LHCN-M2 (cell line): ENCODE measurements around the gene HSPA4. TPM values are rescaled to one million over a fixed set of nuclear protein-coding genes. Genes with fewer than 3 reads are reported as not detected.
A peak's percentile ranks its signal among the peaks of the same experiment; 100 is the strongest.
"Not testable (repeated sequence)": the region's sequence is repeated elsewhere in the genome, so short reads cannot be mapped to it uniquely, and the experiment has no call there.

Experiments
- DNase-seq: peaks from one replicate; pipeline ENCODE4 v3.0.0-alpha.2; 2012; ENCODE audit warnings: low read depth
- total RNA-seq: library from RNA; depleted of rRNA; stranded (reverse); fragments of >200 nt; gene quantifications from 2 replicates; pipeline ENCODE4 v1.2.3, GENCODE V29; 2014

The HSPA4 gene
- total RNA-seq, 1 experiment from 2014 or later: 153 TPM

- DNase-seq: no peak
Observed at GRCh38 chr5:133050521-133050920, 1.3 kb upstream of the HSPA4 start.

DNA sequence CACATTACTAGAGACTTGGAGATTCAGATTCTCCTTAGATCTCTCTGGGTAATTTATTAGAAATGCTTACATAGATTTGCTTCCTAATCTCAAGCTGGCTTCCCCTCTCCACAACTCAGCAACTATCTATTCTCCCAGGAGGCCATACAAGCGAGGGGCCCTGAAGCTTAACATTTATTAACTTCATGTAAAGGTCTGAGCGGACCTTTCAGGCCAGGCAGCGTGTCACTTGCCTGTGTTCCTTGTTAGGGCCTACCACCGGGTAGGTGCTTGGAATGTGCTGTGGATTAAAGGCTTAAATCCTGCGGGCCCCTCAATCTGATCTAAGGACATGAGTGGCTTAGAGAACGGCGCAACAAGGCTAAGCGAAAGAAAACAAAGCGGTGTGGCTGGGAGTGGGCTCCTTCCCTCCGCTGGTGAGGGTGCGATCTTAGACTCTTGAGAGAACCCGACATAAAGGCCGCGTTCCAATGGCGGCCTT, 712 bp upstream of the HSPA4 start:
- DNase-seq: no peak

DNA sequence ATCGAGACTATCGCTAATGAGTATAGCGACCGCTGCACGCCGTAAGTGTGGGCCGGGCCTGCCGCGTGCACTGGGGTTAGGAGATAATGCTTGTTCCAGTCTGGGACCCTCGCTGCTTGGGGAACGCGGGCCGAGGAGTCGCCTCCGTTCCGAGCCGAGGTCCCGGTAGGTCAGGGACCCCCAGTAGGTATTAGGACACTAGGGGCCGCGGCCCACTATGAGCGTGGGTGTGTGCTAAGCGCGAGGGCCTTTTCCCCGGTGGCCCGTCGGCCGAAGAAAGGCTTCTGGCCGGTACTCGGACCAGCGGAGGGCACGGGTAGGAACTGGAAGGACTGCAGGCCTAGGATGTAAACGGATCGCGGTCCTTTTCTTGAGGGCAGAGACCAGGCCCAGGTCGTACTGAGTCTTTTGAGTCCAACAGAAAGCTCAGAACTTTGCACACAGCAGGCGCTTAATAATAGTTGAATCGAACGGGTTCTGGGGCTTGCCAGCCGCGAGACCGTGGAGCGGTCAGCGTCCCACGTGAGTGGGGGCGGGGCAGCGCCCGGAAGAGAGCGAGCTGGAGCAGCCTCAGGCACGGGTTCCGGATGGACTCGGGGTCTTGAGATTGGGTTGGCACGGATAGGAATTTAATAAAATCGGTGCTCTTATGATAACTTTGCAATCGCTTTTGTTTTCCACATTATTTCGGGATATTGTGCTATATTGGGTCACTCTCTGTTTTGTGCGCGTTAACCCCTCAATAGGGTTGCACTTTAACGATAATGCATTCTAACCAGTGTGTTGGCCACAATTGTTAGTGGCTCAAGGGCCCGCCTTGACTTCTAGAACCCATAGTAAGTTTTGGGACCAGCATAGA, 733 bp downstream of the HSPA4 start:
- peak; percentile 60 for DNase-seq

- no peak for DNase-seq
Observed at GRCh38 chr5:133053448-133053847, 1.6 kb downstream of the HSPA4 start.

DNA sequence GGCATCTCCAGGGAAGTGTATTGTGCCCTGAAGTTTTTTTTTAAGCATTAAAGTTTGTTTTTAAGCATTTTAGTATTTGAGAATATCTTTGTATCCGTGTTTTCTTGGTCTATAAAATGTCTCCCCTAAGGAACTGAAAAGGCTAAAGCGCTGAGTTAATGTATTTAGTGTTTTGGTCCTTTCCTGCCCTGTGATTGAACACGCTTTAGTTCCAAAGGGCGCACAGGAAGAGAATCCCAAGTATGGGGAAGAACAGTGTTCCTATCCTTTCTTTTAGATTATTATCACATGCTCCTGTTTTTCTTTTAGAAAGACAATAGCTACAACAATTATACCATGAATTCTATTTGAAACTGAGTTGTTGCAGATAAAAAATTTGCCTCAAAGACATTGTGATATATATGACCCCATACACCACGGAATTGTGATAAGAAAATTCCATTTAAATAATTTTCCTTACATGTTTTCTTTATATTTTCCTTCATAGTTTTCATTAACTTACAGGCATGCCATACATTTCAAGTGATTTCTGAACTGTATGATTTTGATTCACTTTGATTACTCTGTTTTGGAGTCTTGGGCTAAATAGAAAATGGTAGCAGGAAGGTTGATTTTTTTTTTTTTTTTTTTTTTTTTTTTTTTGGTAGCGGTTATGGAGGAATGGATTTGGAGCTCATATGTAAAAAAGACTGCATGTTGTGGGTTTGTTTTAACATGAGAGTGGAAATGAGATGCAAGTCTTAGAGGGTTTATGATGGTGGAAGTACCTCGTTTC, 3.1 kb downstream of the HSPA4 start:
- no peak for DNase-seq

DNA sequence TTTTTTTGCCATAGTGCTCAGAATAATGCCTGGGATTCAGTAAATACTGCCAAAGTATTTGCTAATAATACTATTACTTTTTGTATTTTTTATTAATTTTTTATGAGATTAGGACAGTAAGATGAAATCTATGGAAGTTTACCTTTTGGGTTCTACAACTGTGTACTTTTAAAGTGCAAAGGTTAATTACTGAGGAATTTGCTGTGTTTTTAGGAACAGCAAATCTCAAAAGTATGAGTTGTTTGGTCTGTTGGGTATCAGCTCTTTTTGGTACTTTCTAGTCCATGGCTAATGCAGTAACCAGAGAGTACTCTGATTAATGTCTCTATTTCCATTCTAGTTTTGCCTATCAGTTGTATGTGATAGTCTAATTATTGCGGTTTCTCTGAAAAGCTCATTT, 5.1 kb downstream of the HSPA4 start:
- no peak for DNase-seq

GRCh38 chr5:133059621-133060020, 7.8 kb downstream of the HSPA4 start:
- no peak for DNase-seq

- DNase-seq: no peak
Observed at GRCh38 chr5:133062276-133062675, 10.5 kb downstream of the HSPA4 start.

GRCh38 chr5:133063965-133064364, 12.2 kb downstream of the HSPA4 start:
- DNase-seq: no peak

DNA sequence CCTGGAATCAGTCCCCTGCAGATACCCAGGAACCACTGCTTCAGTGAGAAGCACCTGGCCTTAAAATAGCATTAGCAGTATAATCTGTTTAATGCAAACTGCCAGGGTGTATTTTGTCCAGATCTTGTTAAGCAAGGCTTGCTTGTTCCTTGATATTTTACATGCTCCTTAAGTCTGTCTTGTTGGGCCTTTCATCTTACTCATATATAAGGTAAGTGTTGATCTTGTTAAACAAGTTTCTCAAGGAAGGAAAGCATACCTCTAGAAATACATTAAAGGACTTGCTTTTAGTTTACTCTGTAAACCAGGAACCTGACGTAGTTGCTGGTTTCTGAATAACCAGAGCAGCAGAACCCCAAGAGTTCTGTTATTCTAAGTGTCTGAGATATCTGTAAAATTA, 13.7 kb downstream of the HSPA4 start:
- DNase-seq: no peak

DNA sequence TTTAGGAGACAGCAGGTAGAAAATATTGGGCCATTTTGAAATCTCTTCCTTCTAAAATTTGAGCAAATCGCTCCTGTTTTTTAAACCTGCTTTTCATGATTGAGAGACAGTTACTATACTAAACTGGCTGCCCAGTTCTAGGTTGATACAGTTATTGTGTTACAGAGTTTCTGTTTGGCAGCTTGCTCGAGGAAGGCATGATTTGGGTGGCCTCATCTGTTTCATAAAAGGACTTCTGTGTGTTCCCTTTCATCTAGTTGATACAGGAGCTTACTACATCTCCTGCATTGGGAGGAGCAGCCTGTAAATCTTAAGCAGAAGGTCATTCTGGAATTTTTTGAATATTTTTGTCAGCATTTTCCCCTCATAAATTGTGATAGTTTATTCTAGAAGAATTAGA, 14.2 kb downstream of the HSPA4 start:
- DNase-seq: no peak

DNA sequence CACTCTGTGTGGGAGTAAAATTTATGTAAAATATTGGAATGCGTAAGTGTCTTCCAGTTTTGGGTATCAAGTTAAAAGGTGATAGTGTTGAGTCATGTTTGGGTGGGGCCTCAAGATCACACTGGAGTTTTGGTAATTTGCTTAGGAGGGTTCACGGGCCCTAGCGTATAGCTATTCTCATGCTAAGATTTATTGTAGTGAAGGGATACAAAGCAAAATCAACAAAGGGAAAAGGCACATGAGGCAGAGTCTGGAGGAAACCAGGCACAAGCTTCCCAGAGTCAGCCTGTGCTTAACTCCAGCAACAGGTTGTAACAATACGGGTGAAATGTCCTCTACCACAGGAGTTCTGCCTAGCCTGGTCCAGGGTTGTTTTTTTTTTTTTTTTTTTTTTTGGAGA, 20.2 kb downstream of the HSPA4 start:
- no peak for DNase-seq

- DNase-seq: no peak
Observed at GRCh38 chr5:133075572-133076536, 24.0 kb downstream of the HSPA4 start.

DNA sequence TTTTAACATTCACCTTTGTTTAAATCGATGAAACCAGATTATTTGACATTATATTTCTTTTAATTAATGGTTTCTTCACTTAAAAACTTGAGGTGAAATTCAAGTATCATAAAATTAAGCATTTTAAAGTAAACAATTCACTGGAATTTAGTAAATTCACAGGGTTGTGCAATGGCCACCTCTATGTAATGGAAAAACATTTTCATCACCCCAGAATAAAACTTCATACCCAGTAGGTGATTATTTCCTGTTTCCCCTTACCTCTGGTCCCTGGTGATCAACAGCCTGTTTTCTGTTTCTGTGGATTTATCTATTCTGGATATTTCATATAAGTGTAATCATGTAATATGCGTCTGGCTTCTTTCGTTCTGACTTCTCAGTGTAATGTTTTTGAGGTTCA, 27.2 kb downstream of the HSPA4 start:
- no peak for DNase-seq

DNA sequence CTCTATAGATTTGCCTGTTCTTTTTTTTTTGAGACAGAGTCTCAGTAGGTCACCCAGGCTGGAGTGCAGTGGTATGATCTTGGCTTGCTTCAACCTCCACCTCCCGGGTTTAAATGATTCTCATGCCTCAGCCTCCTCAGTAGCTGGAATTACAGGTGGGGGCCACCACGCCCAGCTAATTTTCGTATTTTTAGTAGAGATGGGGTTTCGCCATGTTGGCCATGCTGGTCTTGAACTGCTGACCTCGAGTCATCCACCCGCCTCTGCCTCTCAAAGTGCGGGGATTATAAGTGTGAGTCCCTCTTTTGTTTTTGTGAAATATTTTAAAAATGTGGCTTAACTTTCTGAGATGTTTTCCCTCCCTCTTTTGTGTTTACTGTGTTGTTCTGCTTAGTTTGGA, 29.2 kb downstream of the HSPA4 start:
- no peak for DNase-seq

- no peak for DNase-seq
Observed at GRCh38 chr5:133081703-133082102, 29.9 kb downstream of the HSPA4 start.

DNA sequence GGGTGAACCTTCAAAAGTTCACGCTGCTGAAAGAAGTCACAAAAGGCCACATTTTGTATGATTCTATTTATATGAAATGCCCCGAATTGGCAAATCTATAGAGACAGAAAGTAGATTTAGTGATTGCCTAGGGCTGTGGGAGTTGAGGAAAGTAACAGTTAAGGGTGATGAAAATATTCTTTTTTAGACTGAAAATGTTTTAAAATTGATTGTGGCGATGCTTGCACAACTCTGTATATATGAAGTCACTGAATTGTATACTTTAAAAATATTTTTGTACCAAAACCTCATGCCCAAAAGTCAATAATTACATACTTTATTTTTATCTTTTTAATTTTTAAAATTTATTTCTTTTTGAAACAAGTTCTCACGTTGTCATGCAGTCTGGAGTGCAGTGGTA, 30.3 kb downstream of the HSPA4 start:
- no peak for DNase-seq

- no peak for DNase-seq
Observed at GRCh38 chr5:133083901-133084300, 32.1 kb downstream of the HSPA4 start.

DNA sequence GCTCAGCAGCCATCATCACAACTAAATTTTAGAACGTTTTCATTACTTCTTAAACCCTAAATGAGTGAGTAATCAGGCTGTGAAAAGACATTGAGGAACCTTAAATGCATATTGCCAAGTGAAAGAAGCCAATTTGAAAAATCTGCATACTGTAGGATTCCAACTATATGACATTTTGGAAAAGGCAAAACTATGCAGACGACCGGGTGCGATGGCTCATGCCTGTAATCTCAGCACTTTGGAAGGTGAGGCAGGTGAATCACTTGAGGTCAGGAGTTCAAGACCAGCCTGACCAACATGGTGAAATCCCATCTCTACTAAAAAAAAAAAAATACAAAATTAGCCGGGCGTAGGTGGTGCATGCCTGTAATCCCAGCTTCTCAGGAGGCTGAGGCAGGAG, 33.4 kb downstream of the HSPA4 start:
- DNase-seq: not testable (repeated sequence)

- no peak for DNase-seq
Observed at GRCh38 chr5:133086366-133086875, 34.6 kb downstream of the HSPA4 start.

- DNase-seq: no peak
Observed at GRCh38 chr5:133088064-133088463, 36.3 kb downstream of the HSPA4 start.
